GM15510 (cell line): ENCODE measurements around the gene UCK2.

ENCODE experiments used
- POLR2A ChIP-seq: IDR thresholded peaks from 3 replicates; pipeline ENCODE4 v1.6.1; 2011; ENCODE audit warnings: borderline replicate concordance; ENCODE audit not compliant: insufficient read length; ENCODE audit errors: extremely low read depth

UCK2 gene

GRCh38 chr1:165925498-165926079 lies 98.2 kb downstream of the UCK2 start:
- TF ChIP-seq POLR2A = no peak

- TF ChIP-seq POLR2A = no peak
Observed at GRCh38 chr1:165927169-165927568, 99.8 kb downstream of the UCK2 start.

- TF ChIP-seq POLR2A = no peak
Observed at GRCh38 chr1:165928075-165928731, 100.8 kb downstream of the UCK2 start.

GRCh38 chr1:165930961-165931360 lies 103.5 kb downstream of the UCK2 start:
- no peak for TF ChIP-seq POLR2A

GRCh38 chr1:165933446-165934170 lies 106.2 kb downstream of the UCK2 start:
- no peak for TF ChIP-seq POLR2A

- TF ChIP-seq POLR2A = no peak
Observed at GRCh38 chr1:165936542-165936941, 109.1 kb downstream of the UCK2 start.

GRCh38 chr1:165937829-165938228 lies 110.4 kb downstream of the UCK2 start:
- TF ChIP-seq POLR2A = no peak

- no peak for TF ChIP-seq POLR2A
Observed at GRCh38 chr1:165938844-165939243, 111.4 kb downstream of the UCK2 start.

GRCh38 chr1:165941531-165941930 lies 114.1 kb downstream of the UCK2 start:
- TF ChIP-seq POLR2A = no peak

- TF ChIP-seq POLR2A = no peak
Observed at GRCh38 chr1:165942062-165942461, 114.6 kb downstream of the UCK2 start.

- no peak for TF ChIP-seq POLR2A
Observed at GRCh38 chr1:165942927-165943597, 115.6 kb downstream of the UCK2 start.

GRCh38 chr1:165945911-165946310 lies 118.5 kb downstream of the UCK2 start:
- TF ChIP-seq POLR2A = no peak

- no peak for TF ChIP-seq POLR2A
Observed at GRCh38 chr1:165947797-165948455, 120.5 kb downstream of the UCK2 start.

GRCh38 chr1:165949335-165950130 lies 122.1 kb downstream of the UCK2 start:
- no peak for TF ChIP-seq POLR2A
